SK-N-SH treated with all-trans-retinoic acid at 6 μM for 48 hours (cell line): ENCODE data around the gene ZNF846.
"Not testable (repeated sequence)": the region's sequence is repeated elsewhere in the genome, so short reads cannot be mapped to it uniquely, and the experiment has no call there.

ENCODE experiments used
- ATAC-seq: fragments of 200-7000 bp; cut with Tn5 transposase; 3 replicates; pipeline ENCODE4 v1.9.1; 2020; ENCODE audit warnings: mild to moderate bottlenecking, moderate library complexity
- ARNTL ChIP-seq: fragments of 450-650 bp; formaldehyde crosslinking; IDR thresholded peaks from 2 replicates; pipeline ENCODE4 v1.5.0; 2020; ENCODE audit warnings: low read depth, mild to moderate bottlenecking, moderate library complexity, borderline replicate concordance
- BACH2 ChIP-seq: fragments of 250-450 bp; sonication (Bioruptor Pico); IDR thresholded peaks from 2 replicates; pipeline ENCODE4 v1.9.0; 2021; ENCODE audit warnings: mild to moderate bottlenecking, borderline replicate concordance
- CREB5 ChIP-seq: fragments of 250-450 bp; sonication (Bioruptor Pico); IDR thresholded peaks from 2 replicates; pipeline ENCODE4 v1.5.1; 2020; ENCODE audit warnings: low read depth, mild to moderate bottlenecking, moderate library complexity
- ESRRG ChIP-seq: fragments of 250-450 bp; sonication (Bioruptor Pico); IDR thresholded peaks from 2 replicates; pipeline ENCODE4 v1.6.1; 2021; ENCODE audit warnings: mild to moderate bottlenecking
- GLIS3 ChIP-seq: fragments of 250-450 bp; sonication (Bioruptor Pico); IDR thresholded peaks from 2 replicates; pipeline ENCODE4 v1.5.0; 2020; ENCODE audit warnings: mild to moderate bottlenecking, moderate library complexity
- ISL1 ChIP-seq: fragments of 250-450 bp; sonication (Bioruptor Pico); IDR thresholded peaks from 2 replicates; pipeline ENCODE4 v2.1.2; 2022; ENCODE audit warnings: mild to moderate bottlenecking, moderate library complexity
- OSR1 ChIP-seq: fragments of 250-450 bp; sonication (Bioruptor Pico); IDR thresholded peaks from 2 replicates; pipeline ENCODE4 v1.8.0; 2022; ENCODE audit warnings: moderate library complexity, mild to moderate bottlenecking, inconsistent platforms
- POU6F1 ChIP-seq: fragments of 250-450 bp; sonication (Bioruptor Pico); IDR thresholded peaks from 2 replicates; pipeline ENCODE4 v1.8.0; 2021; ENCODE audit warnings: low read depth, mild to moderate bottlenecking, moderate library complexity, borderline replicate concordance
- RARB ChIP-seq: fragments of 250-450 bp; sonication (Bioruptor Pico); IDR thresholded peaks from 2 replicates; pipeline ENCODE4 v1.8.0; 2021; ENCODE audit warnings: mild to moderate bottlenecking, moderate library complexity
- SNAI2 ChIP-seq: fragments of 250-450 bp; sonication (Bioruptor Pico); IDR thresholded peaks from 2 replicates; pipeline ENCODE4 v1.5.0; 2020; ENCODE audit warnings: mild to moderate bottlenecking, moderate library complexity
- TOX ChIP-seq: fragments of 250-450 bp; sonication (Bioruptor Pico); IDR thresholded peaks from 2 replicates; pipeline ENCODE4 v1.8.0; 2021; ENCODE audit warnings: mild to moderate bottlenecking, moderate library complexity, borderline replicate concordance
- TSHZ2 ChIP-seq: fragments of 250-450 bp; sonication (Bioruptor Pico); IDR thresholded peaks from 2 replicates; pipeline ENCODE4 v1.5.0; 2020; ENCODE audit warnings: mild to moderate bottlenecking, moderate library complexity
- ZC3H10 ChIP-seq: fragments of 250-450 bp; sonication (Bioruptor Pico); IDR thresholded peaks from 2 replicates; pipeline ENCODE4 v1.5.1; 2021; ENCODE audit warnings: mild to moderate bottlenecking, moderate library complexity
- ZFP3 ChIP-seq: fragments of 250-450 bp; sonication (Bioruptor Pico); IDR thresholded peaks from 2 replicates; pipeline ENCODE4 v1.5.0; 2020; ENCODE audit warnings: mild to moderate bottlenecking, moderate library complexity
- ZFP30 ChIP-seq: fragments of 450-650 bp; formaldehyde crosslinking; IDR thresholded peaks from 2 replicates; pipeline ENCODE4 v1.5.0; 2022; ENCODE audit warnings: mild to moderate bottlenecking, moderate library complexity
- ZNF565 ChIP-seq: fragments of 450-650 bp; formaldehyde crosslinking; conservative IDR thresholded peaks from 2 replicates; pipeline ENCODE4 v1.5.0; 2020; ENCODE audit warnings: low read depth, mild to moderate bottlenecking, moderate library complexity
- ZNF70 ChIP-seq: fragments of 450-650 bp; formaldehyde crosslinking; IDR thresholded peaks from 2 replicates; pipeline ENCODE4 v1.5.0; 2020; ENCODE audit warnings: mild to moderate bottlenecking, moderate library complexity
- ZNF8 ChIP-seq: fragments of 450-650 bp; formaldehyde crosslinking; IDR thresholded peaks from 2 replicates; pipeline ENCODE4 v1.5.0; 2020; ENCODE audit warnings: mild to moderate bottlenecking, moderate library complexity

ZNF846 gene

GRCh38 chr19:9789066-9789465 is 20.5 kb upstream of the ZNF846 start:
- no peak for ATAC-seq
- TF ChIP-seq POU6F1 (CRISPR knock-in tag) (no peak), SNAI2 (CRISPR knock-in tag) (no peak), TOX (CRISPR knock-in tag) (no peak), ZFP30 (CRISPR knock-in tag) (no peak), ARNTL (CRISPR knock-in tag) (no peak), ZNF70 (CRISPR knock-in tag) (no peak), RARB (CRISPR knock-in tag) (no peak), ZFP3 (CRISPR knock-in tag) (no peak), BACH2 (no peak)
- TF ChIP-seq, all 23 proteins: peak for 0

- ATAC-seq, result not testable (repeated sequence)
Measured at GRCh38 chr19:9788604-9789003, 20.1 kb upstream of the ZNF846 start.

- TF ChIP-seq OSR1 (CRISPR knock-in tag), result no peak
- no peak for ATAC-seq
Measured at GRCh38 chr19:9786819-9787218, 18.3 kb upstream of the ZNF846 start.

- no peak for ATAC-seq
Measured at GRCh38 chr19:9786342-9786741, 17.8 kb upstream of the ZNF846 start.

GRCh38 chr19:9785367-9786331 is 17.1 kb upstream of the ZNF846 start:
- peak; percentile 88 for ATAC-seq
- no peak for TF ChIP-seq SNAI2 (CRISPR knock-in tag)
- TF ChIP-seq TSHZ2 (CRISPR knock-in tag), result no peak
- no peak for TF ChIP-seq ZNF565 (CRISPR knock-in tag)
- no peak for TF ChIP-seq RARB (CRISPR knock-in tag)

More at GRCh38 chr19:9786342-9786741, 17.8 kb upstream of the ZNF846 start:
- no peak for TF ChIP-seq ZNF70 (CRISPR knock-in tag)
- TF ChIP-seq SNAI2 (CRISPR knock-in tag), result no peak
- no peak for TF ChIP-seq TOX (CRISPR knock-in tag)
- no peak for TF ChIP-seq GLIS3 (CRISPR knock-in tag)
- no peak for TF ChIP-seq ZC3H10 (CRISPR knock-in tag)
- TF ChIP-seq ZFP3 (CRISPR knock-in tag), result no peak
- TF ChIP-seq ZNF8, result no peak
- TF ChIP-seq ISL1, result no peak
- no peak for TF ChIP-seq TSHZ2 (CRISPR knock-in tag)
- no peak for TF ChIP-seq ESRRG
- TF ChIP-seq CREB5 (CRISPR knock-in tag), result no peak

GRCh38 chr19:9784163-9784496 is 15.6 kb upstream of the ZNF846 start:
- not testable (repeated sequence) for ATAC-seq
